SK-N-SH treated with all-trans-retinoic acid at 6 μM for 48 hours (cell line): ENCODE results near the gene NFXL1.

Experiments
- ATAC-seq: fragments of 200-7000 bp; cut with Tn5 transposase; 3 replicates; pipeline ENCODE4 v1.9.1; 2020; ENCODE audit warnings: mild to moderate bottlenecking, moderate library complexity
- ARNTL ChIP-seq: fragments of 450-650 bp; formaldehyde crosslinking; IDR thresholded peaks from 2 replicates; pipeline ENCODE4 v1.5.0; 2020; ENCODE audit warnings: low read depth, mild to moderate bottlenecking, moderate library complexity, borderline replicate concordance
- BACH2 ChIP-seq: fragments of 250-450 bp; sonication (Bioruptor Pico); IDR thresholded peaks from 2 replicates; pipeline ENCODE4 v1.9.0; 2021; ENCODE audit warnings: mild to moderate bottlenecking, borderline replicate concordance
- CREB5 ChIP-seq: fragments of 250-450 bp; sonication (Bioruptor Pico); IDR thresholded peaks from 2 replicates; pipeline ENCODE4 v1.5.1; 2020; ENCODE audit warnings: low read depth, mild to moderate bottlenecking, moderate library complexity
- CSDC2 ChIP-seq: fragments of 250-450 bp; sonication (Bioruptor Pico); IDR thresholded peaks from 2 replicates; pipeline ENCODE4 v1.5.0; 2020; ENCODE audit warnings: mild to moderate bottlenecking, moderate library complexity
- GLIS3 ChIP-seq: fragments of 250-450 bp; sonication (Bioruptor Pico); IDR thresholded peaks from 2 replicates; pipeline ENCODE4 v1.5.0; 2020; ENCODE audit warnings: mild to moderate bottlenecking, moderate library complexity
- ISL1 ChIP-seq: fragments of 250-450 bp; sonication (Bioruptor Pico); IDR thresholded peaks from 2 replicates; pipeline ENCODE4 v2.1.2; 2022; ENCODE audit warnings: mild to moderate bottlenecking, moderate library complexity
- OSR1 ChIP-seq: fragments of 250-450 bp; sonication (Bioruptor Pico); IDR thresholded peaks from 2 replicates; pipeline ENCODE4 v1.8.0; 2022; ENCODE audit warnings: moderate library complexity, mild to moderate bottlenecking, inconsistent platforms
- PATZ1 ChIP-seq: fragments of 250-450 bp; sonication (Bioruptor Pico); IDR thresholded peaks from 2 replicates; pipeline ENCODE4 v1.8.0; 2020; ENCODE audit warnings: mild to moderate bottlenecking, moderate library complexity, borderline replicate concordance
- POU6F1 ChIP-seq: fragments of 250-450 bp; sonication (Bioruptor Pico); IDR thresholded peaks from 2 replicates; pipeline ENCODE4 v1.8.0; 2021; ENCODE audit warnings: low read depth, mild to moderate bottlenecking, moderate library complexity, borderline replicate concordance
- PPARA ChIP-seq: fragments of 250-450 bp; sonication (Bioruptor Pico); IDR thresholded peaks from 2 replicates; pipeline ENCODE4 v1.5.0; 2020; ENCODE audit warnings: mild to moderate bottlenecking, borderline replicate concordance
- SNAI2 ChIP-seq: fragments of 250-450 bp; sonication (Bioruptor Pico); IDR thresholded peaks from 2 replicates; pipeline ENCODE4 v1.5.0; 2020; ENCODE audit warnings: mild to moderate bottlenecking, moderate library complexity
- TCF4 ChIP-seq: fragments of 250-450 bp; sonication (Bioruptor Pico); IDR thresholded peaks from 2 replicates; pipeline ENCODE4 v1.8.0; 2021; ENCODE audit warnings: mild to moderate bottlenecking, moderate library complexity, borderline replicate concordance
- TOX ChIP-seq: fragments of 250-450 bp; sonication (Bioruptor Pico); IDR thresholded peaks from 2 replicates; pipeline ENCODE4 v1.8.0; 2021; ENCODE audit warnings: mild to moderate bottlenecking, moderate library complexity, borderline replicate concordance
- TSHZ2 ChIP-seq: fragments of 250-450 bp; sonication (Bioruptor Pico); IDR thresholded peaks from 2 replicates; pipeline ENCODE4 v1.5.0; 2020; ENCODE audit warnings: mild to moderate bottlenecking, moderate library complexity
- ZC3H10 ChIP-seq: fragments of 250-450 bp; sonication (Bioruptor Pico); IDR thresholded peaks from 2 replicates; pipeline ENCODE4 v1.5.1; 2021; ENCODE audit warnings: mild to moderate bottlenecking, moderate library complexity
- ZFP3 ChIP-seq: fragments of 250-450 bp; sonication (Bioruptor Pico); IDR thresholded peaks from 2 replicates; pipeline ENCODE4 v1.5.0; 2020; ENCODE audit warnings: mild to moderate bottlenecking, moderate library complexity
- ZFP30 ChIP-seq: fragments of 450-650 bp; formaldehyde crosslinking; IDR thresholded peaks from 2 replicates; pipeline ENCODE4 v1.5.0; 2022; ENCODE audit warnings: mild to moderate bottlenecking, moderate library complexity
- ZNF565 ChIP-seq: fragments of 450-650 bp; formaldehyde crosslinking; conservative IDR thresholded peaks from 2 replicates; pipeline ENCODE4 v1.5.0; 2020; ENCODE audit warnings: low read depth, mild to moderate bottlenecking, moderate library complexity
- ZNF8 ChIP-seq: fragments of 450-650 bp; formaldehyde crosslinking; IDR thresholded peaks from 2 replicates; pipeline ENCODE4 v1.5.0; 2020; ENCODE audit warnings: mild to moderate bottlenecking, moderate library complexity

NFXL1 gene

GRCh38 chr4:47939456-47939855, 25.1 kb upstream of the NFXL1 start:
- ATAC-seq, result no peak
- TF ChIP-seq TCF4 (CRISPR knock-in tag) (no peak), ZNF565 (no peak), POU6F1 (CRISPR knock-in tag) (no peak), ARNTL (CRISPR knock-in tag) (no peak), OSR1 (CRISPR knock-in tag) (no peak), PATZ1 (CRISPR knock-in tag) (no peak), CSDC2 (no peak), CREB5 (CRISPR knock-in tag) (no peak), ZFP3 (CRISPR knock-in tag) (no peak), TSHZ2 (no peak)
- TF ChIP-seq, all 23 proteins: peak for 0

- no peak for ATAC-seq
- TF ChIP-seq ZNF565 (no peak), TOX (CRISPR knock-in tag) (no peak), ZNF8 (CRISPR knock-in tag) (no peak), SNAI2 (CRISPR knock-in tag) (no peak), CREB5 (CRISPR knock-in tag) (no peak), ISL1 (CRISPR knock-in tag) (no peak), ARNTL (CRISPR knock-in tag) (no peak), GLIS3 (CRISPR knock-in tag) (no peak), CSDC2 (no peak), OSR1 (CRISPR knock-in tag) (no peak), ZFP30 (no peak), TSHZ2 (no peak), PPARA (CRISPR knock-in tag) (no peak), TCF4 (CRISPR knock-in tag) (no peak), ZC3H10 (CRISPR knock-in tag) (no peak), ZFP3 (CRISPR knock-in tag) (no peak), BACH2 (CRISPR knock-in tag) (no peak)
Observed at GRCh38 chr4:47936336-47936735, 22.0 kb upstream of the NFXL1 start.
